Testis (tissue), 3 donors: ENCODE results near the gene RABL2A. TPM values are rescaled to one million over a fixed set of nuclear protein-coding genes. Genes with fewer than 3 reads are reported as not detected.
"Not testable (repeated sequence)": the region's sequence is repeated elsewhere in the genome, so short reads cannot be mapped to it uniquely, and the experiment has no call there.

Experiments
- DNase-seq: peaks from one replicate; pipeline ENCODE4 v3.0.0-alpha.2; 2019
- H3K27ac ChIP-seq, 2 donors: fragments of 200-600 bp; sonication (generic); one replicate each; pipeline ENCODE4 v1.5.1; 2019
- H3K27me3 ChIP-seq: fragments of 200-600 bp; sonication (generic); one replicate; pipeline ENCODE4 v1.5.1; 2019
- H3K36me3 ChIP-seq: fragments of 200-600 bp; sonication (generic); one replicate; pipeline ENCODE4 v1.5.1; 2017; ENCODE audit warnings: low read depth; ENCODE audit errors: missing control alignments
- H3K4me1 ChIP-seq: fragments of 200-600 bp; sonication (generic); one replicate; pipeline ENCODE4 v1.5.1; 2019
- H3K4me3 ChIP-seq, 2 donors: fragments of 200-600 bp; sonication (generic); one replicate each; pipeline ENCODE4 v1.5.1; 2017 to 2019
- H3K9me3 ChIP-seq: fragments of 200-600 bp; sonication (generic); one replicate; pipeline ENCODE4 v1.5.1; 2017
- POLR2A ChIP-seq: fragments of 450-650 bp; IDR thresholded peaks from one replicate; pipeline ENCODE4 v1.6.1; 2017; ENCODE audit warnings: antibody characterized with exemption, mild to moderate bottlenecking, moderate library complexity
- WGBS, 2 donors: methylation state at CpG; one replicate each; pipeline ENCODE4 v1.1.5; 2018; 5-methylcytosine and 5-hydroxymethylcytosine counted together
- intact Hi-C: fragments of 100-400 bp; cut with DNase I; formaldehyde crosslinking; loops from one replicate; pipeline ENCODE4 v1.15.1; 2023; ENCODE audit warnings: low total_unique reads
- microRNA-seq, 2 donors: library from miRNA; unstranded; fragments of <30 nt; microRNA quantifications; one replicate each; pipeline ENCODE4, GENCODE V29; 2016; ENCODE audit warnings: borderline number of aligned reads in 2 of 2, borderline replicate concordance in 1 of 2
- polyA plus RNA-seq: library from polyadenylated mRNA; stranded (reverse); fragments of 350-450 nt; fragmentation: Illumina TruSeq; extraction: RNeasy Lipid Tissue Mini Kit (QIAGEN cat#74804); gene quantifications from one replicate; pipeline ENCODE4 v1.2.3, GENCODE V29; 2014; ENCODE audit warnings: low read depth, low replicate concordance; ENCODE audit not compliant: insufficient read depth
- small RNA-seq, 2 donors: library from RNA; depleted of rRNA; stranded (forward); fragments of <200 nt; gene quantifications; one replicate each; pipeline ENCODE3, GENCODE V24; 2016
- total RNA-seq, 2 donors: library from RNA; depleted of rRNA; stranded (reverse); fragments of >200 nt; gene quantifications; one replicate each; pipeline ENCODE4 v1.2.3, GENCODE V29; 2016
- TF ChIP-seq, protein P1 (sequence below), 3 experiments: fragments of 450-650 bp in 2 of 3; fragments of 200-600 bp in 1 of 3; sonication (generic) in 1 of 3; IDR thresholded peaks; one replicate each; pipeline ENCODE4 v1.5.1; 2016 to 2019; ENCODE audit warnings: antibody characterized with exemption in 3 of 3, mild to moderate bottlenecking in 2 of 3, moderate library complexity in 1 of 3

Gene RABL2A
- total and polyA plus RNA-seq, 3 donors from 2014 or later, result 31.9 to 41.7 (median 36.3) TPM

DNA sequence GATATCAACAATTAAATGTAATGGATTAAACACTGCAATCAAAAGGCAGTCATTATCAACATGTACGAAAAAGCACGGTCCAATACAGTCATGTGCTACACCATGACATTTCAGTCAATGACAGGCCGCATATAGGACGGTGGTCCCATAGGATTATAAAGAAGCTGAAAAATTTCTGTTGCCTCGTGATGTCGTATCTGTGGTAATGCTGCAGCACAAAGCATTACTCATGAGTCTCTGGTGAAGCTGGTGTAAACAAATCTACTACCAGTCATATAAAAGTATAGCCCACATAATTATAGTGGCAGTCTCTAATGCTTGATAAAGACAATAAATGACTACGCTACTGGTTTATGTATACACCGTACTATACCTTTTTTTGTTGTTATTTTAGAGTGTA is 58.4 kb downstream of the RABL2A start:
- 93 to 94% methylated on average over 8 of the region's 8 CpGs for WGBS, 2 donors

DNA sequence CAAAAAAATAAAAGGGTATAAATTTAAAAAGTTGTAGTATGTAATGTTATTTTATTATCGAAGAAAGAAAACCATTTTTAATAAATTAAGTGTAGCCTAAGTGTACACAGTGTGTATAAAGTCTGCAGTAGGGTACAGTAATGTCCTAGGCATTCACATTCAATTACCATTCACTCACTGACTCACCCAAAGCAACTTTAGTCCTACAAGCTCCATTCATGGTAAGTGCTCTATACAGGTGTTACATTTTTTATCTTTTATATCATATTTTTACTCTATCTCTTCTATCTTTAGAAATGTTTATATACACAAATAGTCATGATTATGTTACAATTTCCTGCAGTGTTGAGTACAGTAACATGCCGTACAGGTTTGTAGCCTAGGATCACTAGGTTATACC is 59.5 kb downstream of the RABL2A start:
- intact Hi-C loops, result no loop called here
- DNase-seq, result no peak

More for the DNA sequence above, 58.4 kb downstream of the RABL2A start:
- no peaks in the 10 kb centered on the region for H3K4me1 ChIP-seq
- intact Hi-C loops, result no loop called here
- no peaks in the 10 kb centered on the region for H3K27me3 ChIP-seq
- H3K9me3 ChIP-seq, result no peaks in the 10 kb centered on the region
- no peak overlapping the region for H3K4me3 ChIP-seq
- no peak overlapping the region for H3K27ac ChIP-seq
- no peak for TF ChIP-seq POLR2A
- TF ChIP-seq, protein P1, sequence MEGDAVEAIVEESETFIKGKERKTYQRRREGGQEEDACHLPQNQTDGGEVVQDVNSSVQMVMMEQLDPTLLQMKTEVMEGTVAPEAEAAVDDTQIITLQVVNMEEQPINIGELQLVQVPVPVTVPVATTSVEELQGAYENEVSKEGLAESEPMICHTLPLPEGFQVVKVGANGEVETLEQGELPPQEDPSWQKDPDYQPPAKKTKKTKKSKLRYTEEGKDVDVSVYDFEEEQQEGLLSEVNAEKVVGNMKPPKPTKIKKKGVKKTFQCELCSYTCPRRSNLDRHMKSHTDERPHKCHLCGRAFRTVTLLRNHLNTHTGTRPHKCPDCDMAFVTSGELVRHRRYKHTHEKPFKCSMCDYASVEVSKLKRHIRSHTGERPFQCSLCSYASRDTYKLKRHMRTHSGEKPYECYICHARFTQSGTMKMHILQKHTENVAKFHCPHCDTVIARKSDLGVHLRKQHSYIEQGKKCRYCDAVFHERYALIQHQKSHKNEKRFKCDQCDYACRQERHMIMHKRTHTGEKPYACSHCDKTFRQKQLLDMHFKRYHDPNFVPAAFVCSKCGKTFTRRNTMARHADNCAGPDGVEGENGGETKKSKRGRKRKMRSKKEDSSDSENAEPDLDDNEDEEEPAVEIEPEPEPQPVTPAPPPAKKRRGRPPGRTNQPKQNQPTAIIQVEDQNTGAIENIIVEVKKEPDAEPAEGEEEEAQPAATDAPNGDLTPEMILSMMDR (IDR thresholded peaks at IDR 0.05), result no peak
- DNase-seq, result no peak
- H3K36me3 ChIP-seq, result no peaks in the 10 kb centered on the region

DNA sequence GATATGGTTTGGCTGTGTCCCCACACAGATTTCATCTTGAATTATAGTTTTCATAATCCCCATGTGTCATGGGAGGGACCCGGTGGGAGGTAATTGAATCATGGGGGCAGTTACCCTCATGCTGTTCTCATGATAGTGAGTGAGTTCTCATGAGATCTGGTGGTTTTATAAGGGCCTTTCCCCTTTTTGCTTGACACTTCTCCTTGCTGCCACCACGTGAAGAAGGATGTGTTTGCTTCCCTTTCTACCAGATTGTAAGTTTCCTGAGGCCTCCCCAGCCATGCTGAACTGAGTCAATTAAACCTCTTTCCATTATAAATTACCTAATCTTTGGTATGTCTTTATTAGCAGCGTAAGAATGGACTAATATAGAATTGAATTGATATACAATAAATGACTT is 63.8 kb downstream of the RABL2A start:
- WGBS, 2 donors, result 65 to 72% methylated on average over 3 of the region's 3 CpGs
- H3K4me3 ChIP-seq, H3K9me3 ChIP-seq, intact Hi-C loops, H3K27ac ChIP-seq, H3K27me3 ChIP-seq, H3K4me1 ChIP-seq, DNase-seq, H3K36me3 ChIP-seq: not testable (repeated sequence)

More for the DNA sequence above, 59.5 kb downstream of the RABL2A start:
- H3K4me3 ChIP-seq, result no peak overlapping the region
- no peaks in the 10 kb centered on the region for H3K9me3 ChIP-seq
- H3K27ac ChIP-seq, result no peak overlapping the region
- no peaks in the 10 kb centered on the region for H3K27me3 ChIP-seq
- WGBS, 2 donors, result 90 to 95% methylated on average over 2 of the region's 2 CpGs
- no peaks in the 10 kb centered on the region for H3K4me1 ChIP-seq
- no peak for TF ChIP-seq POLR2A
- TF ChIP-seq, protein P1 (IDR thresholded peaks at IDR 0.05), result no peak
- H3K36me3 ChIP-seq, result no peaks in the 10 kb centered on the region

Small RNAs within 50 kb of the gene (microRNA-seq; reads per million reads assigned to microRNA genes)
- gene MIR1302-3, result 0 reads per million in 2 donors

Small RNAs within 50 kb of the gene (small RNA-seq; reads per million reads assigned to genes)
- gene MIR1302-3 (0 reads per million in 2 donors), gene RNU6-744P (0 reads per million in 2 donors)

Other genes with a start within 250 kb of the RABL2A start
- gene ZNG1B, start 189.6 kb upstream of the RABL2A start, total RNA-seq, result 10 to 100 TPM; 44.4 to 49.4 TPM
- 27.7 TPM for gene ZNG1B, start 189.6 kb upstream of the RABL2A start, polyA plus RNA-seq
- gene FOXD4L1, start 128.6 kb upstream of the RABL2A start, total RNA-seq, result under 1 TPM; 0.19 to 0.55 TPM
- not detected for gene FOXD4L1, start 128.6 kb upstream of the RABL2A start, polyA plus RNA-seq
- 100 to 1,000 TPM; 102 to 110 TPM for gene SLC35F5, start 129.4 kb downstream of the RABL2A start, total RNA-seq
- 62.1 TPM for gene SLC35F5, start 129.4 kb downstream of the RABL2A start, polyA plus RNA-seq